GM12865 (cell line): ENCODE data around the gene PNPLA1.

Experiments
- DNase-seq: peaks from one replicate; pipeline ENCODE4 v3.0.0; 2010; ENCODE audit warnings: low read depth
- H3K4me3 ChIP-seq: 2 replicates; pipeline ENCODE4 v1.5.1; 2011; ENCODE audit warnings: mild to moderate bottlenecking, low read depth, low read length, control low read depth
- CTCF ChIP-seq: IDR thresholded peaks from 2 replicates; pipeline ENCODE4 v1.5.1; 2011; ENCODE audit warnings: low read length, control low read depth, low read depth, inconsistent platforms; ENCODE audit not compliant: insufficient read depth; ENCODE audit errors: missing control alignments

Gene PNPLA1

GRCh38 chr6:36317623-36318022 lies 47.8 kb downstream of the PNPLA1 start:
- TF ChIP-seq CTCF, result no peak
- H3K4me3 ChIP-seq, result no peak overlapping the region
- DNase-seq, result no peak

- DNase-seq, result no peak
- no peak for TF ChIP-seq CTCF
- no peak overlapping the region for H3K4me3 ChIP-seq
Measured at GRCh38 chr6:36318690-36319435, 49.0 kb downstream of the PNPLA1 start.

- no peak overlapping the region for H3K4me3 ChIP-seq
- no peak for DNase-seq
- TF ChIP-seq CTCF, result no peak
Measured at GRCh38 chr6:36319436-36319762, 49.5 kb downstream of the PNPLA1 start.

- H3K4me3 ChIP-seq, result no peak overlapping the region
- no peak for TF ChIP-seq CTCF
- no peak for DNase-seq
Measured at GRCh38 chr6:36319821-36320220, 50.0 kb downstream of the PNPLA1 start.

- no peak for TF ChIP-seq CTCF
- DNase-seq, result no peak
- no peak overlapping the region for H3K4me3 ChIP-seq
Measured at GRCh38 chr6:36320475-36320874, 50.6 kb downstream of the PNPLA1 start.

- no peak overlapping the region for H3K4me3 ChIP-seq
- TF ChIP-seq CTCF, result no peak
- DNase-seq, result no peak
Measured at GRCh38 chr6:36322591-36322990, 52.7 kb downstream of the PNPLA1 start.

GRCh38 chr6:36323062-36323461 lies 53.2 kb downstream of the PNPLA1 start:
- DNase-seq, result peak; percentile 29
- TF ChIP-seq CTCF, result no peak
- H3K4me3 ChIP-seq, result no peak overlapping the region
